A549 (cell line): ENCODE data around the gene RAB3D. TPM values are rescaled to one million over a fixed set of nuclear protein-coding genes. Genes with fewer than 3 reads are reported as not detected.

Source experiments
- ATAC-seq, 2 experiments: fragments of 200-7000 bp in 1 of 2; fragments of >200 bp in 1 of 2; cut with Nextera tagmentation in 1 of 2; cut with Tn5 transposase in 1 of 2; 3 replicates each; pipeline versions ENCODE4 v1.8.0 to v1.9.1; 2018 to 2020; ENCODE audit warnings: mild to moderate bottlenecking in 1 of 2, moderate library complexity in 1 of 2
- CTCF ChIA-PET: fragments of 300-600 bp; sonication (Branson Sonifier 250); formaldehyde crosslinking; extraction: SDS; loops from one replicate; lab custom pipeline; 2021; ENCODE audit warnings: antibody characterized with exemption, inconsistent platforms; lab: Yijun Ruan, JAX
- POLR2A ChIA-PET: fragments of 350-600 bp; formaldehyde crosslinking; extraction: SDS; loops from one replicate; lab custom pipeline; 2021; ENCODE audit warnings: antibody characterized with exemption, inconsistent platforms; lab: Yijun Ruan, JAX
- DNase-seq, 2 experiments: peaks; one replicate each; pipeline versions ENCODE4 v3.0.0 to v3.0.0-alpha.2; 2011 to 2016; ENCODE audit warnings: low read depth in 1 of 2, low spot score in 1 of 2
- FAIRE-seq: peaks from 2 replicates; lab custom pipeline; 2011; peaks lifted over from hg19 to GRCh38; lab: Jason Lieb, UNC
- H3K27ac ChIP-seq, 2 experiments: fragments of >200 bp; sonication (Bioruptor Twin); formaldehyde crosslinking; 3 replicates each; pipeline ENCODE4 v1.5.1; 2016 to 2017
- H3K4me1 ChIP-seq: fragments of >200 bp; sonication (Bioruptor Twin); formaldehyde crosslinking; 3 replicates; pipeline ENCODE4 v1.6.1; 2016
- H3K4me2 ChIP-seq: fragments of >200 bp; sonication (Bioruptor Twin); formaldehyde crosslinking; 3 replicates; pipeline ENCODE4 v1.6.1; 2016
- H3K4me3 ChIP-seq: fragments of >200 bp; sonication (Bioruptor Twin); formaldehyde crosslinking; 3 replicates; pipeline ENCODE4 v1.5.1; 2016
- H3K9me3 ChIP-seq: fragments of >200 bp; sonication (Bioruptor Twin); formaldehyde crosslinking; 3 replicates; pipeline ENCODE4 v1.6.1; 2016
- CBX8 ChIP-seq: fragments of 200-600 bp; sonication (generic); IDR thresholded peaks from 2 replicates; pipeline ENCODE4 v1.6.1; 2016
- CEBPB ChIP-seq, 2 experiments: fragments of >200 bp in 1 of 2; sonication (Bioruptor Twin) in 1 of 2; formaldehyde crosslinking in 1 of 2; IDR thresholded peaks; 2 replicates each; pipeline ENCODE4 v1.6.1; 2012 to 2016
- EHF ChIP-seq: fragments of 250-450 bp; sonication (Bioruptor Pico); IDR thresholded peaks from 2 replicates; pipeline ENCODE4 v1.5.0; 2020; ENCODE audit warnings: mild to moderate bottlenecking
- ELK1 ChIP-seq: fragments of 150-350 bp; IDR thresholded peaks from 2 replicates; pipeline ENCODE4 v1.6.1; 2014; ENCODE audit warnings: low read depth, mild to moderate bottlenecking, low read length
- EP300 ChIP-seq, 2 experiments: fragments of >200 bp; sonication (Bioruptor Twin); formaldehyde crosslinking; IDR thresholded peaks; 2 replicates in 1 of 2; 3 replicates in 1 of 2; pipeline ENCODE4 v1.6.1; 2016 to 2017
- ESRRA ChIP-seq: fragments of 150-350 bp; IDR thresholded peaks from 2 replicates; pipeline ENCODE4 v1.6.1; 2014; ENCODE audit warnings: mild to moderate bottlenecking, low read length, borderline replicate concordance
- FOSL2 ChIP-seq, 2 experiments: fragments of 450-650 bp in 1 of 2; fragments of >200 bp in 1 of 2; sonication (Bioruptor Twin) in 1 of 2; formaldehyde crosslinking; IDR thresholded peaks; 2 replicates each; pipeline versions ENCODE4 v1.5.0 to v1.6.1; 2016 to 2020; ENCODE audit warnings: mild to moderate bottlenecking in 1 of 2, moderate library complexity in 1 of 2
- HES2 ChIP-seq: fragments of >200 bp; sonication (Bioruptor Twin); formaldehyde crosslinking; IDR thresholded peaks from 2 replicates; pipeline ENCODE4 v1.6.1; 2016
- HEYL ChIP-seq: fragments of 250-450 bp; sonication (Bioruptor Pico); IDR thresholded peaks from 2 replicates; pipeline ENCODE4 v1.8.0; 2021; ENCODE audit warnings: mild to moderate bottlenecking, moderate library complexity
- HOXA7 ChIP-seq: fragments of 250-450 bp; sonication (Bioruptor Pico); IDR thresholded peaks from 2 replicates; pipeline ENCODE4 v1.5.0; 2020; ENCODE audit warnings: mild to moderate bottlenecking, moderate library complexity
- HOXB5 ChIP-seq: fragments of 250-450 bp; sonication (Bioruptor Pico); IDR thresholded peaks from 2 replicates; pipeline ENCODE4 v1.5.0; 2020; ENCODE audit warnings: mild to moderate bottlenecking, moderate library complexity
- MAFK ChIP-seq: fragments of 450-650 bp; IDR thresholded peaks from 2 replicates; pipeline ENCODE4 v1.6.1; 2014; ENCODE audit not compliant: partially characterized antibody
- MAX ChIP-seq: IDR thresholded peaks from 2 replicates; pipeline ENCODE4 v1.6.1; 2012
- NFE2L2 ChIP-seq: fragments of 150-350 bp; conservative IDR thresholded peaks from 2 replicates; pipeline ENCODE4 v1.6.1; 2014; ENCODE audit warnings: low read length
- NPAS2 ChIP-seq: fragments of 250-450 bp; sonication (Bioruptor Pico); IDR thresholded peaks from 2 replicates; pipeline ENCODE4 v1.8.0; 2022; ENCODE audit warnings: mild to moderate bottlenecking, moderate library complexity, borderline replicate concordance
- NR3C1 ChIP-seq: fragments of >200 bp; sonication (Bioruptor Twin); formaldehyde crosslinking; IDR thresholded peaks from 3 replicates; pipeline ENCODE4 v1.6.1; 2017
- PBX3 ChIP-seq: IDR thresholded peaks from 2 replicates; pipeline ENCODE4 v1.6.1; 2012
- PHF8 ChIP-seq: fragments of 200-600 bp; sonication (generic); IDR thresholded peaks from 2 replicates; pipeline ENCODE4 v1.6.1; 2016; ENCODE audit warnings: low read depth, mild to moderate bottlenecking, antibody characterized with exemption, moderate library complexity, borderline replicate concordance
- POLR2A ChIP-seq: IDR thresholded peaks from 2 replicates; pipeline ENCODE4 v1.6.1; 2012; ENCODE audit warnings: mild to moderate bottlenecking, low read length
- RAD21 ChIP-seq, 2 experiments: fragments of >200 bp in 1 of 2; sonication (Bioruptor Twin) in 1 of 2; formaldehyde crosslinking in 1 of 2; IDR thresholded peaks in 1 of 2; conservative IDR thresholded peaks in 1 of 2; 2 replicates in 1 of 2; 3 replicates in 1 of 2; pipeline ENCODE4 v1.6.1; 2012 to 2018; ENCODE audit warnings: inconsistent platforms in 1 of 2
- REST ChIP-seq: fragments of 200-600 bp; sonication (generic); IDR thresholded peaks from 2 replicates; pipeline ENCODE4 v1.6.1; 2016; ENCODE audit warnings: antibody characterized with exemption, mild to moderate bottlenecking, moderate library complexity
- RFX5 ChIP-seq: fragments of 450-650 bp; IDR thresholded peaks from 2 replicates; pipeline ENCODE4 v1.7.1; 2014; ENCODE audit warnings: antibody characterized with exemption, mild to moderate bottlenecking, moderate library complexity
- RNF2 ChIP-seq: fragments of 200-600 bp; sonication (generic); IDR thresholded peaks from 2 replicates; pipeline ENCODE4 v1.6.1; 2016; ENCODE audit warnings: low read depth, mild to moderate bottlenecking, antibody characterized with exemption, moderate library complexity, borderline replicate concordance
- SMC3 ChIP-seq: fragments of >200 bp; sonication (Bioruptor Twin); formaldehyde crosslinking; IDR thresholded peaks from 3 replicates; pipeline ENCODE4 v1.6.1; 2018; ENCODE audit warnings: inconsistent platforms
- ZNF302 ChIP-seq: fragments of 250-450 bp; sonication (Bioruptor Pico); IDR thresholded peaks from 2 replicates; pipeline ENCODE4 v1.9.0; 2021; ENCODE audit warnings: inconsistent platforms, mild to moderate bottlenecking, moderate library complexity
- ZSCAN20 ChIP-seq: fragments of 250-450 bp; sonication (Bioruptor Pico); IDR thresholded peaks from 2 replicates; pipeline ENCODE4 v1.8.0; 2022; ENCODE audit warnings: mild to moderate bottlenecking, moderate library complexity
- WGBS: methylation state at CpG from one replicate; pipeline ENCODE4 v1.1.6; 2017; ENCODE audit errors: missing lambda C conversion rate; 5-methylcytosine and 5-hydroxymethylcytosine counted together
- polyA plus RNA-seq, 4 experiments: library from polyadenylated mRNA; depleted of rRNA in 3 of 4; stranded (reverse); fragments of >200 nt; fragmentation: RNase III in 1 of 4; extraction: RNeasy Plus Mini Kit Qiagen cat#74134 plus additional on column Dnase treatment in 1 of 4; gene quantifications; 2 replicates in 3 of 4; 3 replicates in 1 of 4; pipeline ENCODE4 v1.2.3, GENCODE V29; 2011 to 2017

Gene RAB3D
- polyA plus RNA-seq, 2 of the 4 experiments (the other 2 are of a cell fraction), result 4.8 to 22.3 TPM

- CTCF ChIA-PET, result interaction anchor here (0.9 kb wide), 1 partner anchor 175 kb away, joined by 3 read pairs; no protein-coding TSS in a partner anchor
- no peak overlapping the region for H3K4me3 ChIP-seq
- peaks cover 5% of the 10 kb centered on the region; the same call in 1 of the 3 replicates for H3K4me1 ChIP-seq
- DNase-seq (no peak), FAIRE-seq (no peak), ATAC-seq (no peak)
- TF ChIP-seq ZNF302 (no peak), ELK1 (no peak), POLR2A (no peak), PHF8 (no peak), MAX (no peak), RAD21 (conservative IDR thresholded peaks at IDR 0.05 in 1 of 2, IDR thresholded peaks at IDR 0.05 in 1 of 2) (no peak), NR3C1 (no peak), RFX5 (no peak), ESRRA (no peak), HOXA7 (CRISPR knock-in tag) (no peak)
- WGBS, result 74% methylated on average over 11 of the region's 11 CpGs
- no peaks in the 10 kb centered on the region for H3K9me3 ChIP-seq
- POLR2A ChIA-PET, result no interaction called here
- no peak overlapping the region for H3K4me2 ChIP-seq
- no peak overlapping the region for H3K27ac ChIP-seq
Observed at GRCh38 chr19:11300811-11301120, 38.7 kb downstream of the RAB3D start.

- H3K4me1 ChIP-seq, result peaks cover 5% of the 10 kb centered on the region; the same call in 1 of the 3 replicates
- no peaks in the 10 kb centered on the region for H3K9me3 ChIP-seq
- H3K27ac ChIP-seq, result no peak overlapping the region
- H3K4me2 ChIP-seq, result no peak overlapping the region
- POLR2A ChIA-PET, result no interaction called here
- DNase-seq (no peak), FAIRE-seq (no peak), ATAC-seq (no peak; a peak in 1 of 6 replicates)
- no peak overlapping the region for H3K4me3 ChIP-seq
- 78% methylated on average over 8 of the region's 8 CpGs for WGBS
- TF ChIP-seq ZSCAN20 (CRISPR knock-in tag), result no peak
- TF ChIP-seq FOSL2 (IDR thresholded peaks at IDR 0.05), result no peak
- TF ChIP-seq FOSL2 (CRISPR knock-in tag; IDR thresholded peaks at IDR 0.05), result no peak
- TF ChIP-seq EHF (CRISPR knock-in tag), result no peak
- TF ChIP-seq ZNF302, result no peak
- no peak for TF ChIP-seq PBX3
- CTCF ChIA-PET, result interaction anchor here (0.9 kb wide), 1 partner anchor 146 kb away, joined by 4 read pairs; no protein-coding TSS in a partner anchor
Observed at GRCh38 chr19:11299946-11300810, 39.3 kb downstream of the RAB3D start.

- ATAC-seq (no peak), FAIRE-seq (no peak), DNase-seq (no peak)
- Histone ChIP-seq H3K4me3 (no peak overlapping the region), H3K27ac (peak overlapping the region in 1 of 2 experiments; percentile 48; a peak in 1 of 6 replicates), H3K4me1 (peaks cover 10% of the 10 kb centered on the region; the same call in 1 of the 3 replicates), H3K9me3 (no peaks in the 10 kb centered on the region), H3K4me2 (no peak overlapping the region)
- ChIA-PET CTCF (interaction anchor here (1.1 to 4.6 kb wide), 10 partner anchors 28 to 186 kb away, joined by 3 to 34 read pairs (median 5); partner anchors contain the start of genes ELAVL3, ODAD3, PRKCSH and SWSAP1), POLR2A (no interaction called here)
- 64% methylated on average over 7 of the region's 7 CpGs for WGBS
- TF ChIP-seq NPAS2 (CRISPR knock-in tag) (no peak), ELK1 (no peak), CBX8 (no peak), CEBPB (IDR thresholded peaks at IDR 0.05) (no peak), ESRRA (no peak), SMC3 (no peak), EP300 (IDR thresholded peaks at IDR 0.05) (no peak), NFE2L2 (no peak), MAFK (no peak), HES2 (no peak), HOXB5 (CRISPR knock-in tag) (no peak), POLR2A (no peak), REST (no peak), RNF2 (no peak), HEYL (CRISPR knock-in tag) (no peak)
Observed at GRCh38 chr19:11296264-11296663, 43.2 kb downstream of the RAB3D start.
